GM06990 (cell line): ENCODE data around the gene GRIK2.

Experiments
- DNase-seq: peaks from one replicate; pipeline ENCODE4 v3.0.0-alpha.2; 2011; ENCODE audit not compliant: insufficient read length; ENCODE audit errors: extremely low read depth
- H3K27me3 ChIP-seq: replicated peaks from 2 replicates; pipeline ENCODE4 v1.6.0; 2011; ENCODE audit warnings: low read length; ENCODE audit not compliant: control insufficient read depth, insufficient read depth
- H3K36me3 ChIP-seq: 2 replicates; pipeline ENCODE4 v1.5.1; 2011; ENCODE audit warnings: low read length; ENCODE audit not compliant: control insufficient read depth, insufficient read depth
- H3K4me3 ChIP-seq: replicated peaks from 2 replicates; pipeline ENCODE4 v1.5.1; 2011; ENCODE audit warnings: low read depth, mild to moderate bottlenecking, control low read depth, low read length
- CTCF ChIP-seq: IDR thresholded peaks from 2 replicates; pipeline ENCODE4 v1.5.1; 2011; ENCODE audit warnings: low read length, control low read depth, mild to moderate bottlenecking, inconsistent platforms; ENCODE audit not compliant: insufficient read depth, poor library complexity, severe bottlenecking

The GRIK2 gene

GRCh38 chr6:101738481-101738880 lies 345.0 kb downstream of the GRIK2 start:
- no peak for DNase-seq
- Histone ChIP-seq H3K4me3 (no peak overlapping the region), H3K27me3 (no peaks in the 10 kb centered on the region), H3K36me3 (no peaks in the 10 kb centered on the region)
- TF ChIP-seq CTCF: no peak

DNA sequence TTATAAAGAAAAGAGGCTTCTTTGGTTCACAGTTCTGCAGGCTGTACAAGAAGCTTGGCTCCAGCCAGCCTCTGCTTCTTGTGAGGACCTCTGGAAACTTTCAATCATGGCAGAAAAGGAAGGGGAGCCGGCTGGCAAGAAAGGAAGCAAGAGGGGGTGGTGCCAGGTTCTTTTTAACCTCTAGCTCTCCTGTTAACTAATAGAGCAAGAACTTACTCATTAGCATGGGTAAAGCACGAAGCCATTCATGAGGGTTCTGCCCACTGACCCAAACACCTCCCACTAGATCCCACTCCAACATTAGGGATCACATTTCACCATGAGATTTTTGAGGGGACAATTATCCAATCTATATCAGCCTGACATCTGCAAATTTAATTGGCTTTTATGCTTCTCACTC lies 347.1 kb downstream of the GRIK2 start:
- H3K36me3 ChIP-seq: no peaks in the 10 kb centered on the region
- no peak for TF ChIP-seq CTCF
- DNase-seq: no peak
- no peak overlapping the region for H3K4me3 ChIP-seq
- no peaks in the 10 kb centered on the region for H3K27me3 ChIP-seq

DNA sequence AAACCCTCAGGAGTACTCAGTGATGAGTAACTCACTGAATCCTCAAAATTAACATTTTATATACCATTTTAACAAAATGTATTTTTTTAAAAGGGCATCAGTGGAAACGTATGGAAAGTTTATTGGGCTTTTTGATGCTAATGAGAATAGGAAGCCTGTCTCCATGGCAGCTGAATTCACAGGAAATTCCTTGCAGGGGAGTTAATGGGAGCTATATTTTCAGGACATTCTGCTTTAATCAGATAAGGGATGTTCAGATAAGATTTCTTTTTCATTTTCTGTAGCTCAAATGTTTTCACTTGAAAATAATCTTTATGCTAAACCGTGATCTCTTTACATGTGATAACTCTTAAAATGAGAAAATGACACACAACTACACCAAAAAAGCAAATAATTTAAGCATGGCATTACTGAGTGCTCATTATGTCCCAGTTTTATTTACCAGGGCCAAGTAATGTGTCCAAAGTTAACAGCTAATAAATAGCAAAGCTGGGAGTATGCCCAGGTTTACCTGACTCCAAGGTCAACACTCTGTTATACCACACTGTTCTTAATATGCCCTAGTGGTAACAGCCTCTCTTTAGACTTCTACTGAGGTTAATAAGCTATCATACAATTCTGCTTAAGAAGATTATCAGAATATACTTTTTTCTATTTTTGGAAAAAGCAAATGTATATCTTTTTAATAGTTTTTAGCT lies 348.1 kb downstream of the GRIK2 start:
- no peak for TF ChIP-seq CTCF
- no peak overlapping the region for H3K4me3 ChIP-seq
- no peak for DNase-seq
- H3K27me3 ChIP-seq: no peaks in the 10 kb centered on the region
- no peaks in the 10 kb centered on the region for H3K36me3 ChIP-seq

DNA sequence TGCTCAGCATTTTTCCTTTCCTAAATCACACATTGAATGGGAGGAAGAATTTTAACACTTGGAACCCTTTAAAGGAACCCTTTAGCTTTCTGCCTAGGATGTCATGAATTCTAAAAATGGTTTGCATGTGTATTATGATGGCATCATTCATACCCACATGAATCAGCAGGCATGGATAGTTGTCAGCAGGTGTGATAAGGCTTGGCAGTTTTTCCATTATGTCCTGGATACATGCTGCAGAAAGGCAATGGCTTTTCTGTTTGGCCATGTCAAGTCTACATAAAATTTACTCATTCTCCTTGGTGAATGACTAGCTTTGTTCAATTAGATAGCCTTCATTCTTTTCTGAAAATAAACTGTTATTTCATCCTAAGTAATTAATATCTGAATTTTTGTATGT lies 353.7 kb downstream of the GRIK2 start:
- TF ChIP-seq CTCF: no peak
- Histone ChIP-seq H3K36me3 (no peaks in the 10 kb centered on the region), H3K27me3 (no peaks in the 10 kb centered on the region), H3K4me3 (no peak overlapping the region)
- no peak for DNase-seq

- Histone ChIP-seq H3K27me3 (no peaks in the 10 kb centered on the region), H3K36me3 (no peaks in the 10 kb centered on the region), H3K4me3 (no peak overlapping the region)
- TF ChIP-seq CTCF: no peak
- DNase-seq: no peak
Observed at GRCh38 chr6:101747716-101748115, 354.2 kb downstream of the GRIK2 start.

DNA sequence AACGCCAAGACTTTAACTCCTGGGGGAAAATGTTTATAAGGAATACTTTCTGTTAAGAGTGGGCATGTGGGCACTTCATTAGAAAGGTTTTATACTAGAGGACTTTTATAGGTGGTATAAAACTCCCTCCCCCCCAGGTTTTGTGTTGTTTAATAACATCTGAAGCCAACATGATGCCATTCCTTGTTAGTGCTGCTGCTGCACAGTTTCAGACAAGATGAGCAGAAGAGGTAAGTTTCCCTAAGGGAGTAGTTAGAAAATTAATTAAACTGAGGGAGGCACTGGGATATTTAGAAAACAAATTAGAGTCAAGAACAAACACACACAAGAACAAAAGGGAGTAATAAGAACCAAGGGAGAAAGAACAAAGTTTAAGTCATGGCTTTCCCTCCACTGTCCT lies 362.4 kb downstream of the GRIK2 start:
- no peak overlapping the region for H3K4me3 ChIP-seq
- DNase-seq: no peak
- no peak for TF ChIP-seq CTCF
- H3K27me3 ChIP-seq: no peaks in the 10 kb centered on the region
- no peaks in the 10 kb centered on the region for H3K36me3 ChIP-seq
